Stimulated activated CD4-positive, alpha-beta T cell treated with anti-CD3 and anti-CD28 coated beads, TNF-alpha, amount 100 ng/mL, for 1 hour (primary cell): Measurements from ENCODE around the gene ST14.
"Not testable (repeated sequence)": the region's sequence is repeated elsewhere in the genome, so short reads cannot be mapped to it uniquely, and the experiment has no call there.

Experiments used
- DNase-seq, 3 donors: peaks; one replicate each; pipeline ENCODE4 v3.0.0-alpha.2; 2020; ENCODE audit warnings: low read depth in 3 of 3, low spot score in 1 of 3

Gene ST14

DNA sequence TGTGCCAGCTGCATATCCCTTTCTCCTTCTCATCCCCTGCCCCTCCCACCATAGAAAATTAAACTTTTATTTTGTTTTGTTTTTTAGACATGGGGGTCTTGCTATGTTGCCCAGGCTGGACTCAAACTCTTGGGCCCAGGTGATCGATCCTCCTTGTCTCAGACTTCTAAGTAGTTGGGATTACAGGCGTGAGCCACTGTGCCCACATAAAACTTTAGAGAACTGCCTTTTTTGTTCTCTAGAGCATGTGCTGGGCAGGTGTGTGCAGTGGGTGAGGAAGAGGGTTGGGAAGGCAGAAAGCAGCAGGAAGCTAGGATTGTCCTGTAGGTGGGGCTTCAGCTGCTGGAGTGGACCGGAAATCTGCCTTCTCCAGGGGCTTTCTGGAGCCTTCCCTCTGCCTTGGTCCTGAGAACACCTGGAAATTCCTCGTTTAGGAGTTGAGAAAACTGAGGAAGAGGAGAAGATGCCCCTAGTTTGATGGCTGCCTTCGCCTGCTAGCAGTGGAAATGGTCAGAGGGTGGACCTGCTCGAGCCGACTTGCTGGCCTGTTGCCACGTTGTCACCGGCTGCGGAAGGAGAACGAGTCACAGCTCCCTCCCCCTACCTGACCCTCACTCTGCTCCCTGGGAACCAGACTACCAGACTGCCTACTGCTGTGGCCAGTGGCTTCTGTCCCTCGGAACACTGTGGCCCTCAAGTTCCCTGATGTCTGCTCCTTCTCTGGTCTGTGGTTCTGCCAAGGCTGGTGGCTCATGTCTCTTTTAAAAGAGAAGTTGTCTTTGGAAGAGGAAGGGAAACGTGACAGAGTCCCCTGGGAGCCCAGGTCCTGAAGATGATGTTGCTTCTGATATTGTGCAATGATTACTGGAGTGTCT lies 4.0 kb downstream of the ST14 start:
- DNase-seq: no peak

DNA sequence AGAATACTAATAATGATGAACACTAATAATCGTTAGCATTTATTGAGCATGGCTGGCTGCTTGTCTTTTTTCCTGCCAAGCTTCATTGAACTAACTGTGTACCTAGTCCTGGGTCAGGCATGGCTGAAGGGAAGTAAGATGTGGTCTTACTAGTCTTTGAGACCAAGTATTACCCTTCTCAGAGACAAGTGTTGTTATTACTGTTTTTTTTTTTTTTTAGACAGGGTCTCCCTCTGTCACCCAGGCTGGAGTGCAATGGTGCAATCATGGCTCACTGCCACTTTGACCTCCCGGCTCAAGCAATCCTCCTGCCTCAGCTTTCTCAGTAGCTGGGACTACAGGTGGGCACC lies 4.6 kb downstream of the ST14 start:
- no peak for DNase-seq

- no peak for DNase-seq
These were observed 6.2 kb downstream of the ST14 start for GRCh38 chr11:130165601-130166456.

DNA sequence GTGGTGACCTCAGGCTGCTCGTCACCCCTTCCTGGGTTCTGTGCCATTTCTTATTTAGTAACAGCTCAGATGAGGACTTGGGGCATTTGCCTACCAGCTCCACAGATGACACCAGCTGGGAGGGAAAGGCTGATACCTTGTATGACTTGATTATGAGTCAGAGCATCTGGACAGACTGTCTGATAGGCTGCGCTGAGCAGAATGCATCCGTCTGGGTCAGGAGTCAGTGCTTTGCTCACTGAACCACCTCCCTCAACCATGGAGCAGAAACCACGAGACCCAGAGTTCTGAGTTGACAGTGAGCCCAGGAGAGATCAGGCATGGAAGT lies 6.8 kb downstream of the ST14 start:
- no peak for DNase-seq

GRCh38 chr11:130167146-130167545 lies 7.6 kb downstream of the ST14 start:
- DNase-seq: no peak

GRCh38 chr11:130168105-130168504 lies 8.5 kb downstream of the ST14 start:
- DNase-seq: no peak

GRCh38 chr11:130170345-130170744 lies 10.8 kb downstream of the ST14 start:
- no peak for DNase-seq

- DNase-seq: no peak
These were observed 12.0 kb downstream of the ST14 start for GRCh38 chr11:130171534-130171933.

- DNase-seq: not testable (repeated sequence)
These were observed 12.4 kb downstream of the ST14 start for GRCh38 chr11:130172001-130172400.

GRCh38 chr11:130174642-130175041 lies 15.1 kb downstream of the ST14 start:
- DNase-seq: no peak

GRCh38 chr11:130175898-130176297 lies 16.3 kb downstream of the ST14 start:
- no peak for DNase-seq

GRCh38 chr11:130177782-130178181 lies 18.2 kb downstream of the ST14 start:
- DNase-seq: no peak

DNA sequence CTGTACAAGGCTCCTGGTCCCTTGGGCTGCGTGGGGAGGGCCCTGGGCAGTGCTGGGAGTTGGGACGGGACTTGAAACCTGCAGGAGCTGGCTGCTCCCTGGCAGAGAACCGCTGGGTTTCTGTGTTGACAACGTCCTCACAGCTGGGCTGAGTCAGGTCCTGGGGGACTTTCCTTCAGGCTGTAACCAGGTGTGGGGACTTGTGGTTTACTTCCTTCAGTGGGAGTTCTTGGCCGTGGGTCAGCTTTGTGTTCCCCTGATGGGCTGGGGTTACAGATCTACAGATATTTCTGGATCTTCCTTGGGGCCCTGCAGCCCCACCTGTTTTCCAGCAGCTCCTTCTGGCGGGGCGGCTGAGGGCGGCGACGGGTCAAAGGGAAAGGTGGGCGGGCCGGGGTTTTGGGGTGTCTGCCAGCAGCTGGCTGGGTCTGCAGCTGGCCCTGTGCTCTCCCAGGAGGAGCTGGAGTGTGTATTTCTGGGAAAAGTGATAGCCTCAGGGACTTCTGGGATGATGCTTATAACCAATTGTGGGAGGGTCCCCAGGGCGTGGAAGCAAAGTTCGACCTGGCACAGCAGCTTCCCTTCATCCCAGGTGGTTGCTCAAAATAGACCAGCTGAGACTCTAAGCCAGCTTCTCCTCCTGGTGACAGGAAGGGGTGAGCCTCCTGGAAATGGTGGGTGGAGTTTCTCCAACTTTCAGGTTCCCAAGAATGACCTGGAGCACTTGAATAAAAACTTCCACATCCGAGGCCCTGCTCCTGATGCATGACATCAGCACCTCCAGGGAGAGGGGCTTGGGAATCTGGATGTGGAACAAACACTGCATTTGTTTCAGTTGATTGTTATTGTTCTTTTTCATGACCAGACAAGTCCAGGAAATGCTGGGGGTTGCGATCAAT lies 19.1 kb downstream of the ST14 start:
- no peak for DNase-seq

DNA sequence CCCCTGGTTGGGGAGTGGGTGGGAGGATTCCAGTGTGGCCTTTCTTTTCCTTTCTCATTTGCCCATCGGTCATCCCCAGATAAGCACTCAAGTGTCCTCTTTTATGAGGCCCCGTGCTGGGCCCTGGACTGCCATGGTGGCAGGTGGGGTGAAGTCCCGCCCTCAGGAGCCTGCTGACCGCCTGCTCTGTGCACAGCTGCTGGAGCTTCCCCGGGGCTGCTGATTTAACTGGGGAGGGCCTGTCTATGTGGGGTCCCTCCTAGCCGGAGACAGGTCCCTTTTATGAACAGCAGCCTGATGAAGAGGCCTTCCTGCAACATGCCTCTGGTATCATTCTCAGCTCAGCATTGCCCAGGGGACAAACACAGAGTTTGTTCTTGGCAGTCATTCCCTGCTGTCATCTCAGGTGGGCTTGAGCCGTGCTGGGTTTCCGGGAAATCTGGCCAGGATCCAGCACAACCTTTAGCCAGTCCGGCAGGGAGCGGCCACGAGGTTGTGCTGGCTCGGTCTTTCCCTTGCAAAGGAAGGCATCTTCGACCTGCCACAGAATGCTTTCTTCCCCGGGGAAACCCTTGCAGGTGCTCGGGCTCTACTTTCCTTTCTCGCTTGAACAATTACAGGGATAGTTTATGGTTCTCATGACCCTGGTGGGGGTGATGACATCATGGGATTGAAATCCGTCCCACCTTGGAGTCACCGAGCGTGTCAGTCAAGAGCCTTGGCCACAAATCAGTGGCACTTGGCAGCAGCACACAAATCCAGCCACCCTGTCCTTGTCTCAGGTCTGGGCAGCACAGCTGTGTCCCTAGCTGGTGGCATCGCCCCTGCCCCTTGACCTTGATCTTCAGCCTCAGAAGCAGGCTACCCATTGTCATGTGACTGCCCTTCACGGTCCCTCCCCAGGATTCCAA lies 20.1 kb downstream of the ST14 start:
- DNase-seq: no peak

- DNase-seq: no peak
These were observed 20.9 kb downstream of the ST14 start for GRCh38 chr11:130180491-130180890.

- DNase-seq: no peak
These were observed 21.3 kb downstream of the ST14 start for GRCh38 chr11:130180896-130181294.

DNA sequence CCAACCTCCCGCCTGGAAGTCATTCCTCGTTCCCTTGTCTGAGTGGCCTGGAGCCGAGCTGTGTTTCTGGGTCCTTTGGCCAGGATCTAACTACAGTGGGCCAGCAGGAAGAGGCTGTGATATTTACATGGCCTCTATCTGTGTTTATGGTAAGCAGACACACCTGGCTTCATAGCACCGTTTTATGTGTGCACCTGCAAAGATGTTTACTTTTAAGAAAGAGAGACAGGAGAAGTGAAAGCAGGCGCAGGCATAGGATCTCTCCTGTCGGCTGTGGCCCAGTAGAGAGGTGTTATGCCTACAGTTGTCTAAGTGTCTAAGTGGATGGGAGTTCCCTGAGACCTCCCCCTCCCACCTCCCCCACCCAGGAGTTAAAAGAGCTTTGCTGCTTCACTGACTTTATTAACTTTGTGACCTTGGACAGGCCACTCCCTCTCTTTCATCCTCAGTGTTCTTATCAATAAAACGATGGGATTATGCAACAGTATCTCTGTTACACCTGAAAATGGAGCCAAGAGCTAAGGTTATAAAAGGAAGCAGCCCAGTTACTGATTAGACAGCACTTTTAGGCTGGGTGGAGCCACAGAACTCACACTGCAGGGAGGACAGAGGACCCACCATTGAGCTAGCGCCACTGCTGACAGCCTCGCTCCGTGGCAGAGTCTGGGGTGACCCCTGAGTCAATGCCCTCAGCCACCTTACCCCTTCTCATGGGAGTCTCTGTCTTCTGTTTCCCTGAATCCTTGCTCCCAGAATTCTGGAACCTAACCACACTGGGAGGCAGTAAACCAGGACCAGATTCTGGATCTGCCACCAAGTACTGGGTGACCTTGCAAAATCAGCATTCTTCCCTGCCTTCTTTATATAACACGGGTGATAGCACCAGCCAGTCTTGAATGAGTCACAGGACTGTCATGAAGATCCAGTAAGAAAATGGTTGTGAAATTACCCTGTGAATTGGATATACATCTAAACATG lies 22.0 kb downstream of the ST14 start:
- no peak for DNase-seq

GRCh38 chr11:130183878-130184610 lies 24.5 kb downstream of the ST14 start:
- no peak for DNase-seq

DNA sequence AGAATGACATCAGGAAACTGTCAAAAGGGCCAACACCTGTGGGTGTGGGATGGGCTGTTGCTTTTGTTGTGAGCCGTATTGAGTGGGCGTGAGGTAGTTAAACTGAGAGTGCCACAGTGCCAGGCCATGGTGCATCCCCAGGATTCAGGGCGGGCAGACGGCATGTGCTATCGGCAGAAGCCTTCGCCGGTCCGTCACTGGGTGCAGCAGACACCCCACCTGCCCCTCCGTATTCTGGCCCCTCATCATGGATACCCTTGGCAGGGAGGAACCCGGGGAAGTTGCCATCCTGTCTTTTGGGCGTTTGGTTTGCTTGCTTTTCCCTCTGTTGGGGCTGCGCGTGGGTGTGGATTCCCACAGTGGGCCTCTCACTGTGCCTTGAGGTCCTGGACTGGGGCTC lies 27.5 kb downstream of the ST14 start:
- DNase-seq: no peak
